Fibroblast of lung (primary cell): ENCODE data around the gene PCDH9.

Experiments
- CTCF ChIP-seq, 2 donors: IDR thresholded peaks in 1 of 2; conservative IDR thresholded peaks in 1 of 2; 1 replicate in 1 of 2; 2 replicates in 1 of 2; pipeline ENCODE4 v1.5.1; 2011 to 2012; ENCODE audit warnings: low read length in 2 of 2, control low read depth in 1 of 2, inconsistent platforms in 1 of 2, low read depth in 1 of 2, mild to moderate bottlenecking in 1 of 2
- EZH2 ChIP-seq: IDR thresholded peaks from 2 replicates; pipeline ENCODE4 v1.5.1; 2012; ENCODE audit warnings: low read length, control low read depth, mild to moderate bottlenecking; ENCODE audit errors: missing control alignments

DNA sequence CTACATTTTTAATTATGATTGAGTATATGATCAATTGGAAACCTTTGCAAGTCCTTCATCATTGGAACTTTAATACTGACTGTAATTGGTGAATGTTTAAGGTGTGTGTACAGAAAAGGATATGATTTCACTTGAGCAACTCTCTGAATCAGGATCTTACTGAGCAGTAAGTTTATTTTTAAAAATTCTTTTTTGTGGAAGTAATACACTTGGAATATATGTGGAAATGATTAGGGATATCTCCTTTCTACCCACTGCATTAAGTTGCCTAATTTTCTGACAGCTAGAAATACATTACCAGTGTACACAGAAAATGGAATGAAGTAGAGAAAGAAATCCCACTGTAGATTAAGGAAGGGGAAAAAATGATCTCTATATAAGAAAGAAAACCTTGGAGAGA lies 865.8 kb downstream of the PCDH9 start:
- TF ChIP-seq CTCF (conservative IDR thresholded peaks at IDR 0.05 in 1 of 2, IDR thresholded peaks at IDR 0.05 in 1 of 2; ENCODE audit: low read depth in 1 of 2, low read length in 2 of 2), result no peak
- no peak for TF ChIP-seq EZH2
